Right ventricle myocardium inferior (tissue), 1 donor: ENCODE results near the gene MPC2. TPM values are rescaled to one million over a fixed set of nuclear protein-coding genes. Genes with fewer than 3 reads are reported as not detected.
"Not testable (repeated sequence)": the region's sequence is repeated elsewhere in the genome, so short reads cannot be mapped to it uniquely, and the experiment has no call there.

Experiments used
- ATAC-seq: fragments of 200-7000 bp; cut with Tn5 transposase; one replicate; pipeline ENCODE4 v1.9.1; 2020; ENCODE audit warnings: mild to moderate bottlenecking, moderate library complexity
- DNase-seq: peaks from one replicate; pipeline ENCODE4 v3.0.0; 2021; ENCODE audit errors: missing footprints
- intact Hi-C: fragments of 100-400 bp; cut with DNase I; formaldehyde crosslinking; loops from one replicate; pipeline ENCODE4 v1.11.0; 2022
- total RNA-seq: library from RNA; stranded (reverse); fragmentation: NEBNext Ultra II Directional; extraction: Animal tissue kit (Norgen Biotek cat#: 25700); gene quantifications from one replicate; pipeline ENCODE4 v1.2.1, GENCODE V29; 2021
- donor health status: DM: no; HTN: yes; CAD: no; lungs with severe emphysema.

Gene MPC2
- total RNA-seq, 1 donor from 2014 or later, result 233 TPM

DNA sequence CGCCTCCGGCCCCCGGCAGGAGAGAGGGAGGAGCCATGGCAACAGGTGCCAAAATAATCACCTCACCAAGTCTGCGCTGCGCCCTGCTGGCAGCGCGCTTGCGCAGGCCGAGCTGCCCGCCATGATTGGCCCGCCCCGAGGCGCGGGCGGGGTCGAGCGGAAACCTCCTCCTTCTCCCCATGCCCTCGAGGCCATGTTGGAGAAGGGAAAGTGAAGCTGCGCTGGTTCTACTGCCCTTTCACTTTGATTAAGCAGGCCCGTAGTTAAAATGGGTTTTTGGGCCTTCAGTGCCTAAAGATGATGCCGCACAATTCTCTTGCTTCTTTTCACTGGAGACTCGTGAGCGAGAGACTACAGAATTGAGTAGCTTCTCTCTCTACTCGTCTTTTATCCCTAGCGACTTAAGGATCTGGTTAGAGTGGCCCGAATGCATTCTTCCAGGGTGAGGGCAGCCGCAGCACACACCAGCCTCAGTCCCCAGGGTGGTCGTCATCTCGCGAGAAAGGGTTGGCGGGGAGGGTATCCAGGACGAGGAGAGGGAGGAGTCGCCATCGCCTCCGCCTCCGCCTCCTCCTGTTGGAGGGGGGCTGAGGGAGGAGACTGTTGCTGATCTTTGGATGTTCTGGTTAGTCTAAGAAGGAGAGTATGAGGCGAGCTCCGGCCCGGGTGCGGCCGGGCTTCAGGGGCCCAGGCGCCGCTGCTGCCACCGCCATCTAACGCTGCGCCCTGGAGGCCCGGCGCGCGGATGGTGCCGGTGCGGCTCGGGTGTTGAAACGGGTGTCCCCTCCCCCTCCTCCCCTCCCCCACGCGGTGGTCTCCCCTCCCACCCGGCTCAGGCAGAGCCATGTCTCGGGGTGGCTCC, 573 bp downstream of the MPC2 start, which contains the start of gene DCAF6:
Gene DCAF6 (plus strand): TSS at position 616 of the 862 bp plus-strand sequence. CDS start 229 bp downstream, at position 845.
- DNase-seq, result peak; percentile 97
- peak; percentile 94 for ATAC-seq
- intact Hi-C loops, result loop anchor here (1.0 to 10.0 kb wide), 5 partner anchors 66 to 221 kb away; partner anchors contain the start of gene MPZL1

DNA sequence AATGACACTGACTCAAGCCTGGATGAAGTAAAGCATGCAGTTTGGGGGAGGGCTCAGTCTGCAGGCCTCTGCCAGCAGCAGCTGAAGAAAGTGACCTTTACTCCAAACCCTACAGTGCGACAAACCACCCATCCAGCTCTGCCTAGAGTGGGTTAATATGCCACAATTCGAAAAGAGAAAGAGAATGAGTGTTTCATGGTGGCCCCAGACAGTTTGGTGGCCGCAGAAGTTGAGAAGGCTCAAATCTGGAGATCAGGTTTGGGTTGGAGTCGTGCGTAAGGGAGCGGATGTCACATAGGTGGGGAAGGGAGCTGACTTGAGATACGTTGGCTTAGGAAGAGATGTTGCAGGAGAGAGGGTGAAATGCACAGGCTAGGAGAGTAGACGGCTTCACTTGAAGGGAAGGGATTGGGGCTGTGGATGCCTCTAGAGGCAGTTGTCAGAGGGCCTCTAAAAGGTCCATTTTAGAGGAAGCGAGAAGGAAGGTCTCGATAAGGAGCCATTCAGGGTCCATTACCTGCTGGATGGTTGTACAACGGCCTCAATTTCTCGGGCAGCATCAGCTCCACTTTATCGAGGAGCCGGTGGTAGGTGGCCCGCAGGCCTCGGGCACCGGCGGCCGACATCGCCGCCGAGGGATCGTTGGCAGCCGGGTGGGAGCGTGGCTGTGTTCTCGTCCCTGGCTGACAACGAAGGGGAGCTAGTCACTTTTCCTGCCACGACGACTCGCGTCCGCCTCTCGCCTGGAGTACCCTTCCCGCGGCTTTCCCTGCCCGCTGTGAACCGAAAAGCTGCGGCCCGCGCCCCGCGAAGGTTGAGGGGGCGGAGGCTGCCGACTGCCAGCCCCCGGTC, 1.4 kb downstream of the MPC2 start:
- peak; percentile 1 for ATAC-seq
- intact Hi-C loops, result loop anchor here (1.0 to 10.0 kb wide), 5 partner anchors 67 to 221 kb away; partner anchors contain the start of gene MPZL1
- peak; percentile 62 for DNase-seq

DNA sequence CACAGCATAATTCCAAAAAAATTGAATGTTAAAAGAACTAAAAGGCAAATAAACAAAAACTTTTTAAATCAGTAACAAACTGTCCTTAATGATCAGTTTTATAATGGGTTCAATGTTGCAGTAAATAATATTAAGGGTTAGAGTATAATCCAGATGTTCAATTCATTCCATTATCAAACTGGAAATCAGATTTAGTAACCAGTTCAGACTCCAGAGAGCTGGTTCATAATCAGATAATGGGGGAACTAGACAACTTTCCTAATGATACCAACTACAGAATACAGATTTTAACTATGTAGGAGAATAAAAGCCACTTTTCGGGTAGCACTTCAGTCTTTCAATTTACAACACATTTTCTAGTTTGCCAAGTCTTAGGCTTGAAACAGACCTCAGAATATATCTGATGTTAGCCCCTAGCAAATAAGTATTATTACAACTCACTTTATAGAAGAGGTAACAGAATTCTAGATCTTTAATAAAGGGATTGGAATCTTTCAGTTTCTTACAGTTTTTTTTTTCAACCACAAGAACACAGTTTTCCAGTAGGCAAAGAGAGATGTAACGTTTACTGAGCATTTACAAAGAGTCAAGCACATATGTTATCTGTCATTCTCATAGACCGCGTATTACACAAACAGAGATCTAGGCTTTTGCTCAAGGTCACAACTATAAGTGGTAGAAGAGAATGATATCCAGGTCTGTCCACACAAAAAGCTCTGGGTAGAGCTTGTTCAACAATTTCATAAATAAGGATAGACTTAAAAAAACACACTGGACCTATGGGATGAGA, 2.3 kb downstream of the MPC2 start:
- no peak for ATAC-seq
- no peak for DNase-seq
- intact Hi-C loops, result loop anchor here (5.0 to 10.0 kb wide), 3 partner anchors 68 to 150 kb away; no protein-coding TSS in a partner anchor

DNA sequence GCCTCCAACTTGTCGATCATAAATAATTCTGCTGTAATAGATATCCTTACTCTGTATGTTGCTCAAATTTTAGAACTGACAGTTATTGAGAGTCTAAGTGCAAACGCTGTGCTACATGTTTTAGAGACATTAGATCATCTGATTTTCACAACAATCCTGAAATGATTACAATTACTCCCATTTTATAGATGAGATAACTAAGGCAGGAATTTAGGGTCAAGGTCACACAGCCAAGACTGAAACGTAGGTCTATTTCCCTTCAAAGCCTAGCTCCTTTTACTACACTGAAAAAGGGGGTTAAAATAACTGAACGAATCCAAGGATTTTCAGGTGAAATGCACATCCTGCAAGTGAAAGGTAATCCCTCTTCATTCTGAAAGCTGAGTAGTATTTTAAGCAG, 3.1 kb downstream of the MPC2 start:
- no peak for ATAC-seq
- intact Hi-C loops, result loop anchor here (10.0 kb wide), 1 partner anchor 151 kb away; no protein-coding TSS in a partner anchor

DNA sequence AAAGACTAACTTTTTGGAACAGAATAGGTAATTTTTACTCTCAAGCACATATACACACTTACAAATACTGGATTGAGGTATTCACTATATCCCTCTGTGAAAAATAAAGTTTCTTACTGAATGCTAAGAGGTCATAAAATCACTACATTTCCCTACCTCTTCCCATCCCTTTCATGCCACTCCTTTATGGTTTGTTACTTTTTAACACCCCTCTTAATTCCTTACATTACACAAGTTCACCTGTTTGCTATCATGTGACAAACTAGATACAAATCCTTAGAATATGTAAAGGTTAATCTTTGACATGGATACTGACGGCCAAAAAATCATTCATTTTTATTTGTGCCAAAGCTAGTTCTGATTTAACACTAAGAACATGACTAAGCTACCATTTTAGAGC, 7.1 kb downstream of the MPC2 start:
- ATAC-seq, result no peak
- no peak for DNase-seq
- intact Hi-C loops, result loop anchor here (10.0 kb wide), 1 partner anchor 155 kb away; no protein-coding TSS in a partner anchor

More for the DNA sequence above, 3.1 kb downstream of the MPC2 start:
- no peak for DNase-seq

DNA sequence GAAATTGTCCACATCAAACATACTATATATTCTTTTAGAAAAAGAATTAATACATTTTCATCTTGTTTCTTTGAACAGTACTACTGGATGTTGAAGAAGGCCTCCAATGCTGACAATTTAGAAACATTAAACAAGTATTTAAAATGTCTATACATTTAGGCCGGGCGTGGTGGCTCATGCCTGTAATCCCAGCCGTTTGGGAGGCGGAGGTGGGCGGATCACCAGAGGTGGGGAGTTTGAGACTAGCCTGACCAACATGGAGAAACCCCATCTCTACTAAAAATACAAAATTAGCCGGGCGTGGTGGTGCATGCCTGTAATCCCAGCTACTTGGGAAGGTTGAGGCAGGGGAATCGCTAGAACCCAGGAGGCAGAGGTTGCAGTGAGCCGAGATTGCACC, 8.0 kb downstream of the MPC2 start:
- ATAC-seq, result not testable (repeated sequence)

DNA sequence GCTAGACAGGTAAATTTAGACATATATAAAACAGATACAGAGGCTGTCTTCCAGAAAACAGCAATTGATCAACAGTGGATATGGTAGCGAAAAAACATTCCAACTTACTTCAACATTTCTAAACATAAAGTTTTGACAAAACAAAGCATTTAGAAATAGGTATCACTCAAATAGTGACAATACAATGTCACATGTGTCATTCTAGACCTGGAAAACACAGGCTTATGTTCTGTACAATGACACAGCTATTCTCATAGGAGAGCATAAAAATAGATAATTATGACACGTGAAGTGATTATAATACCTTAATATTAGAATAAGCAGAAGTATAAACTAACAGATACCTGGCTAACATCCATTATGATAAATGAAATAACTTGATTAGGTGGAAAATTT, 8.4 kb downstream of the MPC2 start:
- no peak for DNase-seq
- intact Hi-C loops, result no loop called here
- ATAC-seq, result no peak

More for the DNA sequence above, 8.0 kb downstream of the MPC2 start:
- intact Hi-C loops, DNase-seq: not testable (repeated sequence)

DNA sequence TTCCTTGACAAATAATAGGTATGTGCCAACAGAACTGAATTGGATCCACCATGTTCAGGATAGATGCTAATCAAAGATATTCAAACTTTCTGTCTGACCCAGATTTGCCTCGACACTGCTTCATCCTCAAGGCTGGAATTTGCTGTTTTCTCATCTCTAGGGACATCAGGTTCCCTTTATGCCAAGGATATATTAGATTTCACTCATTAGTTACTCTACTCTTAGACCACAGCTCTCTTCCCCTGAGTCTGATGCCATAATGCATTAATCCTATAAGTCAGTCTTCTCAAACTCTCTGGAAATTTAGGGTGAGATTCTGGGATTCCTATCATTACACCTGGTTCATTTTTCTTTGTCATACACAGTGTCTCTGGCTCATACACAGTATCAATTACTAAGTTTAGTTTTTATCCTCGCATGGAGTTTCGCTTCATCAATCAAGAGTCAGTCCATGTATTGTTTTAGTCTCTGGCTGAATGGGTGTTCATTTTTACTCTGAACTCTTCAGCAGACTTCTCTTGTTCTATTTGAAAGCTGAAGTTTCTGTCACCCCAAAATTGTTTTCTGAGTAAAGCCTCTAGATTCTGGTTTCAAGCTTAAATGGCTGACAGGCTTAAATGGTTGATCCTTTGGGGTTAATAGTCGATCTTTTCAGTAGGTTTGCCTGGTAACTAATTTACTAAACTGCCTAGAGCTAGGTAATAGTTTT, 9.7 kb downstream of the MPC2 start:
- intact Hi-C loops, result no loop called here
- DNase-seq (no peak), ATAC-seq (no peak)

DNA sequence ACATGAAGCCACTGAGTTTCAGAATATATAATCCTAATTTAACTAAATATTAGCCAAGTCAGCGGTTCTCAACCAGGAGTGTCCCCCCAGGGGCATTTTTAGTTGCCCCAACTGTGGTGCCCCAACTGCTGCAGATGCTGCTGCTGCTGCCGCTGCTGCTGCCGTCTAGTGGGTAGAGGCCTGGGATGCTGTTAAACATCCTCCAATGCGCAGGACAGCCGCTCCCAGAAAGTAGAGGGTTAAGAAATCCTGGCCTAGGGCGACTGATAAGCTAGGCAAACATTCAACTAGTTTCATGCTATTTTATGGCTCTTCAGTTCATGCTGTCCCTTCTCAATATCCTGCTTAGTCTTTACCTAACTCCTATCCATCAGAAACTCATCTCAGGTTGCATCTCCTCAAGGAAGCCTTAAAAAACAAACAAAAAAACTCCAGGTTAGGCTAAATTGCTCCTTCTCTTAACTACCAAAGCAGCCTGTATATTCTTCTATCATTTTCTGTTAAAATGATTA, 10.3 kb downstream of the MPC2 start:
- DNase-seq (no peak), ATAC-seq (no peak)
- intact Hi-C loops, result no loop called here

DNA sequence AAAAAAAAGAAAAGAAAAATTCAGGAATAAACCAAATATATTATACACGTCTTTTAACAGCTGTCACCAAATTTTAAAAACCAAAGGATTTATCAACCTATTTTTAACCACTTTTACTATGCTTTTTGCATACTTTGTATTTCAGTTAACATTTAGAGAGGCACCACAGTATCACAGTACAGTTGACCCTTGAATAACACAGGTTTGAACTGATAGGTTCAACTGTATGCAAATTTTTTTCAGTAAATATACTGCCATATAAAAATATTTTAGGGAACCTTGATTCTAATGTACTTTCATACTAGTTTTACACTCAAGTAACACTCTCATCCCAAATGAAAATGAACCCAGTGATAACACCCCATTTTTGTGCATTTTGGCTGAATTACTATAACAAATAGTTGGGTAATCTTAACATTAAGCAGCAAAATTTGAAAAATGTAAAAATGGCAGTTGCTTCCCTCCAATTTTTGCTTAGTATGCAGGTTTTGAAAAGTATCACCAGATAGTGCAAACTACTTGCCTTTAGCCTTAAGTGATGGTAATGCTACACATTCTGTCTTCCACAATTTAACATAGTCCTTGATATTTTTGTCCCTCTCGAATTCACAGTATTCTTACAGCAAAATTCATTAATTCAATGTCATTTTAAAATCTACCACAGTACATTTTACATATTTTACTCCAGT, 12.2 kb downstream of the MPC2 start:
- DNase-seq (no peak), ATAC-seq (no peak)
- intact Hi-C loops, result no loop called here

DNA sequence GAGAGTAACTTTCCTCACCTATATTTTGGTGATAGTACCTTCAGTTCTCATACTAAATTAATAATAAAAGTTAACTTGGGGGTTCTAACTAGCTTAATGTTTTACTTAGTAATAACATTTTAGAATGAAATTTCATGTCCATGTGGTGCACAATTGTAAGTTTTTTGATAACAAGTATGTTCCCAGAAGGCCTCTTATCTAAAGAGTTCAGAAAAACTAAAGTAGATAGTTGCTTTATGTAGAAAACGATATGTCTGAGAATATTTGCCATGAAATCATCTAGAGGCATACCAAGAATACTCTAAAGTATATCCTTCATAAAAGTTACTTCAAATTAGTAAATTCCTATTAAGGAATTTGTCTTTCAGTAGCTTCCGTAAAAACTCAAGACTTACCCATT, 12.8 kb downstream of the MPC2 start:
- intact Hi-C loops, result no loop called here
- no peak for ATAC-seq
- DNase-seq, result no peak

DNA sequence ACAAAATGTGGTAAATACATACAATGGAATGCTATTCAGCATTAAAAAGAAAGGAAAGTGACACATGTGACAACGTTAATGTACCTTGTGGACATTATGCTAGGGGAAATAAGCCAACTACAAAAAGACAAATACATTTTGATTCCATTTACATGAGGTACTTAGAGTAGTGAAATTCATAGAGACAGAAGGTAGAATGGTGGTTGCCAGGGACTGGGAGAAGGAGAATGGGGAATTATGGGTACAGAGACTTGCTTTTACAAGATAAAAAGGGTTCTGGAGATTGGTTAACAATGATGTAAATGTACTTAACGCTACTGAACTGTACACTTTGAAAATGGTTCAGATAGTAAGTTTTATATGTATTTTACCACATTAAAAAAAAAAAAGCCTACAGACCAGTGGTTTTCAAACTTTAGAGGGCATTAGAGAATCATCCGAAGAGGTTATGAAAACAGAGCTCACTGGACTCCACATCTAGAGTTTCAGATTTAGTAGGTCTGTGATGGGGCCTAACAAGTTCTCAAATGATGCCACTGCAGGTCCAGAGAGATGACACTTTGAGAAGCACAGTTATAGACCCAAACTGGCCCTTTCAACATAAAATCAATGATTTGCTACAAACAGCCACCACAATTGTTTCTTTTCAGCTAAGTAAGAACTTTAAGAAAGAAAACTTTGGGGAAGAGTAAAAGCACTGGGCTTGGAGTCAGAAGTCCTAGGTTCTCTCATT, 13.4 kb downstream of the MPC2 start:
- intact Hi-C loops, result no loop called here
- DNase-seq, result no peak
- no peak for ATAC-seq

DNA sequence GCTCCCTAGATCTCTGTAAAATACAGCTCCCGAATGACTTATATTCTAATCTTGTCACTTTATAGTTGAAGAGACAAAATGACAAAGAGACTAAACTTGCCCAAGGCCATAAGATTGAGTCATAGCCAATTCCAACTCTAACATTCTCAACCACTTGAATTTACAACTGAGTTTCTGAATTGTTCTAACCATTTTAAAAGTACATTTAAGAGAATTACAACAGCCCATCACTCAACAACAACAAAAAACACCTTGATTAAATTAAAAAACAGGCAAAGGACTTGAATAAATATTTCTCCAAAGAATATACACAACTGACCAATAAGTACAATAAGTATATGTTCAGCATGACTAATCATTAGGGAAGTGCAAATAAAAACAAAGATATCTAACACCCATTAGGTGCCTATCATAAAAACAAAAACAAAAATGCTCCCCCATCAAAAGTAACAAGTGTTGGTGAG, 14.2 kb downstream of the MPC2 start:
- DNase-seq (no peak), ATAC-seq (no peak)
- intact Hi-C loops, result no loop called here

DNA sequence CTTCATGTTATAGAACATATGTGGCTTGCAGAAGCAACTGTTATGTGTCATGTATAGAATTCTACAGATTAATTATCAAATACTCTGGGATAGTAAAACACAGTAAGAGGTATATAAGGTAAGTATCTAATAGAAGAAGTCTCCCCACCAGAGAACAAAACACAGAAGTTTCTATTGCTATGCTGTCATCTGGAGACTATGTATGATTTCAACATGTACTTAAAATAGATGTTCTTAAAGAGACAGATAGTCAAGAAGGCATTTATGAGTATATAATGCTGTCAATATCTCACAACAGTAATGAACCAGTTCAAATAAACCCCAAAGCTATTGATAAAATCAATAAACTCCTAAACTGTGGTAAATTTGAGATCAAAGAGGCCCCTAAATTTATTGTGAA, 14.8 kb downstream of the MPC2 start:
- intact Hi-C loops, result no loop called here
- DNase-seq, result no peak

DNA sequence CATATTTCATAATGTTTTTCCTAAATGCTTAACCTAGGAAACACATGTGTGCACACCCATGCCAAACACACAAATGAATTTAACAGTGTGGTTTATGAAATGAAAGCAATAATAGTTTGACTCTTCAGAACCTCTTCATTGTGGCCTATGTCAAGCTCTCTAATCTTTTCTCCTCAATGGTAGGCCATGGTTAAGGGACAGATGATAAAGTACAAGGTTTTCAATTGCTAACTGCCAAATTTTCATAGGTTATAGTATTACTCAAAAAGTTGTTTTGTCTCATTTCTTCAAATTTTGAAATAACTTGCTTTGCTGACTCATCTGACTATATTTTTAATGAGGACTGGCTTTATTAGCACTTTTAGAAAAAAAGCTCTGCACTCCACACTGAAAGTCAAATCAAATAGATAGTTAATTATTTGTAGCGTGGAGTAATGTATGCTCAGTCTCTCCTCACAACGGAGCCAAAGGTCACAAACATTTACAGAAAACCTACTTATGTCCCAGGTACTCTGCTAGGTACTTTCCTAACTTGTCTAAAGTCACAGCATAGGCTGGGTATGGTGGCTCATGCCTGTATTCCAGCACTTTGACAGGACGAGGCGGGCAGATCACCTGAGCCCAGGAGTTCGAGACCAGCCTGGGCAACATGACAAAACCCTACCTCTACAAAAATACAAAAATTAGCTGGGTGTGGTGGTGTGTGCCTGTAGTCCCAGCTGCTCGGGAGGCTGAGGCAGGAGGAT, 19.9 kb downstream of the MPC2 start:
- DNase-seq, result no peak
- intact Hi-C loops, result no loop called here
- ATAC-seq, result no peak

More for the DNA sequence above, 14.8 kb downstream of the MPC2 start:
- peak; percentile 59 for ATAC-seq

DNA sequence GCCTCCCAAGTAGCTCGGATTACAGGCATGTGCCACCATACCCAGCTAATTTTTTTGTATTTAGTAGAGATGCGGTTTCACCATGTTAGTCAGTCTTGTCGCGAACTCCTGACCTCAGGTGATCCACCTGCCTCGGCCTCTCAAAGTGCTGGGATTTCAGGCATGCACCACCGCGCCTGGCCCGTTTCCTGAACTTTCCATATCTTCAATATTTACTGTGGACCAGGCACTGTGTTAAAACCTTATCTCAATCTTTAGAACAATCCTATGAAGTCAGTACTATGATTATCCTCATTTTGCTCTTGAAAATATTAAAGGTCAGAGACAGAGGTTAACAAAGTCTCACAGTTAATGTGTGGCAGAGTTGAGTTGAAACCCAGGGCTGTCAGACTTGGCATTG, 21.3 kb downstream of the MPC2 start:
- intact Hi-C loops, result no loop called here
- no peak for ATAC-seq
- no peak for DNase-seq
